Measurements from ENCODE around the gene HHATL. TPM values are rescaled to one million over a fixed set of nuclear protein-coding genes. Genes with fewer than 3 reads are reported as not detected.

Gene HHATL
- total RNA-seq, 2 experiments from 2014 or later, result not detected

DNA sequence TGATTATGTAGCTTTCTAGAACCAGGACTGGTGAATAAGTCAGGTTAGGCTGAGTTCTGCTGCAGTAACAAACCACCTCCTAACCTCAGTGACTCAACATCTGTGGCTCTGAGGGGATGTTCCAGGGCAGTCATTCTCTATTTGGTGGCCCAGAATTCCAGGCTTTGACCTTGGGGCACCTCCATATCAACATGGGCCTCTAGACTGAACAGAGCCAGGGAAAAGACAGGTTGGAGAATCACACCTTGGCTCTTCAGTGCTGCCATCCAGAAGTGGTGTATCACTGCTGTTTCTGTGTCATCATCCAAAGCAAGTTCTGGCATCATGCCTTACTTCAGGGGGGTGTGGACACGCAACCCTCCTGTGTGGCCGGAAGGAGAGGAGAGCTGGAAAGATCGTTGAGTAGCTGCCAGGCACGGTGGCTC, 33.8 kb downstream of the HHATL start:
- no peak for ATAC-seq (ENCODE audit: low read depth)
- H3K4me3 Mint-ChIP-seq, result no peak overlapping the region
- H3K9me3 Mint-ChIP-seq, result peaks cover 1% of the 10 kb centered on the region
- no peak for DNase-seq
- peaks cover under 1% of the 10 kb centered on the region for H3K27me3 Mint-ChIP-seq
- no peaks in the 10 kb centered on the region for H3K36me3 Mint-ChIP-seq
- H3K4me1 Mint-ChIP-seq, result no peaks in the 10 kb centered on the region
- no peak overlapping the region for H3K27ac Mint-ChIP-seq
- POLR2A ChIA-PET, result no interaction called here

DNA sequence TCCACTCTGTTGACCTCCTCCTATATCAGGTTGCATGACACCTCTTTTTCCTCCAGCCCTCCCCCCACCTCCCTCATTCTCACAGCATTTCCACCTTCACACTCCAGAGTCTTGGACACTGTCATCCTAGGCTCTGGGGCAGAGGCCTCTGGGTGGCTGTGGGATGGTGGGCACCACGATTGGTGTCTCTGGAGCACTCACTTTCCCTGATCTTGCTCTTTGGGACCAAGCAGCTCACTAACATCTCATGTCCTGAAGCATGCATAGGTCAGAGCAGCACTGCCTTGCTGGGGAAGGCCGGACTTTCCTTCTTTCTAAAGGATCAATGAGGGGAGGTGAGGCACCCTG, 34.2 kb downstream of the HHATL start:
- POLR2A ChIA-PET, result no interaction called here
- no peak overlapping the region for H3K27ac Mint-ChIP-seq
- ATAC-seq (ENCODE audit: low read depth), result no peak
- no peaks in the 10 kb centered on the region for H3K27me3 Mint-ChIP-seq
- no peaks in the 10 kb centered on the region for H3K4me1 Mint-ChIP-seq
- H3K4me3 Mint-ChIP-seq, result no peak overlapping the region
- no peak for DNase-seq
- peaks cover 1% of the 10 kb centered on the region for H3K9me3 Mint-ChIP-seq
- H3K36me3 Mint-ChIP-seq, result no peaks in the 10 kb centered on the region

DNA sequence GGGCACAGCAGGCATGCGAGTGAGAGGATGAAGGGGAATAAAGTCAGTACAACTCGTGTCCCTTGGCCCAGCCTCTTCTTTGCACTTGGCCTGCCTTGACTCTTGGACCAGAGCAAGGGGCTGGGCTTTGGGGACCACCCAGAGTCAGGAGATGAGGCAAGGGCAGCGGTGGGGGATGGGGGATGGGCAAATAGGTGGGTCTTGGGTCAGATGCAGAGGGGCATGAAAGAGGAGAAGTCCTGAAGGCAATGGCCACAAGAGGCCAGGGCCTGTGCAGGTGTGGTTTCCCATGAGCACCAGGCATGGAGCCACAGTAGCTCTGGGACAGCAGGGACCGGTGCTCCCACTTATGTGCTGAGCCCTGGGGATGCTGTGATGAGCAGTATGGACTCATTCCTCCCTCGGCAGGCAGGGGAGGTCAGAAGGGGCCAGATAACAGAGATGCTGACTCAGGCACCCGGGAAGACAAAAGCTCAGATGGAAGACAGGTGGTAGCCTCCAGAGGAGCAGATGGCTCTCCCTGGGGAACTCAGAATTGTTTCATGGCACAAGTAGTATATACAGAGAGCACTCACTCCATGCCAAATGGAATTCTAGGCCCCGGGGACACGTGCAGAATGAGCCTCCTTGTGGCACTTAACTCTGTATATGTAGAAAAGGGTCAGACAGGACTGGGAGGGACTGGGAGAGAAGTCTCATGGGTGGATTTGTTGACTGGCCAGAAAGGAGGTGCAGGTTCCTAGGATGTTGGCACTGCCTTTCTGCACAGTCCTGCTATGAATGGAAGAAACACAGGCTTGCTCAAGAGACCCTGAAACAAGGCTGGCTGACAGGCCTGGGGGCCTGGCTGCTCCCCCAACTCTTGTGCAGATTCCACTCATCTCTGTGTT, 34.8 kb downstream of the HHATL start:
- H3K27me3 Mint-ChIP-seq, result no peaks in the 10 kb centered on the region
- H3K27ac Mint-ChIP-seq, result no peak overlapping the region
- no peaks in the 10 kb centered on the region for H3K36me3 Mint-ChIP-seq
- DNase-seq (no peak), ATAC-seq (ENCODE audit: low read depth) (no peak)
- POLR2A ChIA-PET, result no interaction called here
- H3K4me3 Mint-ChIP-seq, result no peak overlapping the region
- peaks cover 1% of the 10 kb centered on the region for H3K9me3 Mint-ChIP-seq
- no peaks in the 10 kb centered on the region for H3K4me1 Mint-ChIP-seq

DNA sequence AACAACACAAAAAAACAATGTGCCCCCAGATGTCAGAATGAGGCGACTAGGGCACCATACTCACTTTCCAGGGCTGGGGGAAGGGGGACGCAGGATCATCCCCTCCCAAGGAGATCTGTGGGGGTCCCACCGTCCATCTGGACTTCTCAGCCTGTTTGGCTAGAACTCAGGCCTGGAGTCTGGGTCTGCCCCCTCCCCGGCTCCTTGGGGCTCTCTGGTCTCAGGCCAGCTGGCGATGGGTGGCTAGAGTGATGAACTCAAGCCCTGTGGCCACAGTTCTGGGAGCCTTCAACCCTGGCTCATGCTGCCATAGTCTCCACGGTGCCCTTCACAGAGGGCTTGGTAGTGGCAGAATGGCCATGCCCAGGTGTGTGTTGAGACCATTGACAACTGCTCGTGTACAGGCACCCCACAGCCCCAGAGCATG, 35.5 kb downstream of the HHATL start:
- ATAC-seq (ENCODE audit: low read depth) (no peak), DNase-seq (no peak)
- peaks cover 1% of the 10 kb centered on the region for H3K9me3 Mint-ChIP-seq
- POLR2A ChIA-PET, result no interaction called here
- H3K27ac Mint-ChIP-seq, result no peak overlapping the region
- H3K4me1 Mint-ChIP-seq, result no peaks in the 10 kb centered on the region
- H3K4me3 Mint-ChIP-seq, result no peak overlapping the region
- H3K36me3 Mint-ChIP-seq, result no peaks in the 10 kb centered on the region
- no peaks in the 10 kb centered on the region for H3K27me3 Mint-ChIP-seq

DNA sequence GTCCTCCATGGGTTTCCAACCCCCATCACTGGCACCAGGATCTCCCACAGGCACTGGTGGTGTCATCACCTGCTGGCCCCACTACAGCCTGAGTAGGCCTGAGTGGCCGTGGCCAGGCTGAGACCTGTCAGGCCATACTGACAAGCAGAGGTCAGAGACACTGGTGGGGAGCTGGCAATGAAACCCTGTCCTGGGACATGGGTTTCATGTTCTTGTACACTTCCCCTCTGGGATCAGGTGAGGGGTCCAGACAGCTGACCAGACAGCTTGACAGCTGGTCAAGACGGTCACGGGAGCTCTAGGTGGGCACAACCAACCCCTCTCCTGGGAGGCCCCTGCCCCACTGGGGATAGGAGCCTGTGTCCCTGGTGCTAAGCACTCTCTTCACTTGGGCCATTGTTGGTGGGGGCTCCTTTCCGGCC, 36.0 kb downstream of the HHATL start:
- no peak for ATAC-seq (ENCODE audit: low read depth)
- no peak overlapping the region for H3K27ac Mint-ChIP-seq
- H3K9me3 Mint-ChIP-seq, result peaks cover 1% of the 10 kb centered on the region
- no peak overlapping the region for H3K4me3 Mint-ChIP-seq
- H3K27me3 Mint-ChIP-seq, result no peaks in the 10 kb centered on the region
- POLR2A ChIA-PET, result no interaction called here
- H3K4me1 Mint-ChIP-seq, result no peaks in the 10 kb centered on the region
- no peak for DNase-seq
- H3K36me3 Mint-ChIP-seq, result no peaks in the 10 kb centered on the region

DNA sequence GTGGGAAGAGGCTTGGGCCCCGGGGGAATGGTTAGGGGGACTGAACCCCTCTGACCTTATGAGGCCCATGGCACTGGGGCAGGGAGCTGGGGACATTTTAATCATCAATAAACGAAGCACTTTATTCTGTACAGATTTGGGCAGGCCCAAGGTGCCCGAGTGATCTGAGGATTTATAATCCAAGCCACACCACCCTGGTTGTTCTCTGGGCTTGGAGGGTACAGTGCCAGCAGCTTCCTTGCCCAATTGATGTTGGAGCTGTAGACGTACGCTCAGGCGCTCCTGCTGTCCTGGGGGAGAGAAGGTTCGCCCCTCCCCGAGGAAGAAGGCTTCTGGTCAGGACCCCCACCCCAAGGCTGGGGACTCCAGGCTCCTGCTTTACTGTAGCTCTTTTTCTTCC, 36.6 kb downstream of the HHATL start:
- no peak overlapping the region for H3K27ac Mint-ChIP-seq
- no peaks in the 10 kb centered on the region for H3K4me1 Mint-ChIP-seq
- DNase-seq (no peak), ATAC-seq (ENCODE audit: low read depth) (no peak)
- POLR2A ChIA-PET, result no interaction called here
- H3K27me3 Mint-ChIP-seq, result no peaks in the 10 kb centered on the region
- no peak overlapping the region for H3K4me3 Mint-ChIP-seq
- H3K36me3 Mint-ChIP-seq, result no peaks in the 10 kb centered on the region
- peaks cover 1% of the 10 kb centered on the region for H3K9me3 Mint-ChIP-seq

DNA sequence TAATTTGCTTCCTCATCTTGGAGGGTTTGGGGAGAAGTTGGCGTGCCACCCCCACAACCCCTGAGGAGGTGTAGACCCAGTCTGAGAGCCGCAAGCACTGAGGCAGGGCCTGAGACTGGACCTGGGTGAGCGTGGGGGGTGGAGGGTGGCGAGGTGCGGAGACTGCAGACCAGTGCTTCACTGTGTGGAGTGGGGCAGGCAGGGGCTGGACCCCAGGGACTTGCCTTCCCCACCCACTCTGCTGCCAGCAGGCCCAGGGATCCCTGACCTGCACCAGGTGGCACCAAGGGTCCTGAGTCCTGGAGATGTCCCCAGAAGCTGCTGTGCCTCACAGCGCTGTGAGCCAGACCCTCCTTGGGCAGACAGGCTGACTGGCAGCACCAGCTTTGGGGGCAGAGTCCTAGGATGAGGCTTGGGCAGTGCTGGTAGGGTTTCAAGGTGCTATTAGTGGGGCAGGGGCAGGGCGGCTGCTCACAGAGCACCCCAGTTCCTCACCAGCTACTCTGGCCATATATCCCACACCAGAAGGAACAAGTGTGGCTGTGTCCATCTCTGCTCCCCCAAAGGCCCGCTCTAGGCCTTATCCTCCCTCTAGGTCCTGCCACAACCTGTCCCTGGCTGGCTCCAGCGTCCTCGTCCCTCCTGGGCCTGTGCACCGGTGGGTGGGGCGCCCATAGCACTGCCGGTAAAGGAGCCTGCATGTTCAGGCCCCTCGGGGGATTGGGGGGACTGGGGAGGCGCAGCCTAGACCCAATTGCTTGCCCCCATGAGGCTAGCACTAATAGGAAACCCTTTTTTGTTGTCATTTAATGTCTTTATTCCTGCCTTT, 37.3 kb downstream of the HHATL start:
- Mint-ChIP-seq H3K36me3 (no peaks in the 10 kb centered on the region), H3K4me1 (no peaks in the 10 kb centered on the region), H3K4me3 (no peak overlapping the region), H3K9me3 (peaks cover 1% of the 10 kb centered on the region), H3K27me3 (no peaks in the 10 kb centered on the region), H3K27ac (no peak overlapping the region)
- POLR2A ChIA-PET, result no interaction called here
- DNase-seq, result no peak
- ATAC-seq (ENCODE audit: low read depth), result no peak

DNA sequence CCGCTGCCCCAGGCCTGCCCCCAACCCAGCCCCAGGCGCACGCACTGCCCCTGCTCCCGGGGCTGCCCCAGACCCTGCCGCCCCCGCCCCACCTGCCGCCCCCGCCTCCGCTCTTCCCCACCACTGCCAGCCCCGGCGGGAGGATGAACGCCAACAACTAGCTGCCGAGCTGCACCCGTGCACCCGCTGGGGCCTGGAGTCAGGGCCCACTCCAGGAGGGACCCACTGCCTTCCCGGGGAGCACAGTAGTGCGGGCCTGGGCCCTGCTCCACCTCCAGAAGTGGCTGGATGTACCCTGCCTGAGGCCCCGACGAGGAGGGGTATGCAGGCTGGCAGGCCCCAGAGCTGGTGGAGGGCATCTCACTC, 38.2 kb downstream of the HHATL start:
- Mint-ChIP-seq H3K27me3 (no peaks in the 10 kb centered on the region), H3K27ac (no peak overlapping the region), H3K4me3 (no peak overlapping the region), H3K4me1 (no peaks in the 10 kb centered on the region), H3K9me3 (peaks cover 1% of the 10 kb centered on the region), H3K36me3 (no peaks in the 10 kb centered on the region)
- DNase-seq (no peak), ATAC-seq (ENCODE audit: low read depth) (no peak)
- POLR2A ChIA-PET, result no interaction called here

DNA sequence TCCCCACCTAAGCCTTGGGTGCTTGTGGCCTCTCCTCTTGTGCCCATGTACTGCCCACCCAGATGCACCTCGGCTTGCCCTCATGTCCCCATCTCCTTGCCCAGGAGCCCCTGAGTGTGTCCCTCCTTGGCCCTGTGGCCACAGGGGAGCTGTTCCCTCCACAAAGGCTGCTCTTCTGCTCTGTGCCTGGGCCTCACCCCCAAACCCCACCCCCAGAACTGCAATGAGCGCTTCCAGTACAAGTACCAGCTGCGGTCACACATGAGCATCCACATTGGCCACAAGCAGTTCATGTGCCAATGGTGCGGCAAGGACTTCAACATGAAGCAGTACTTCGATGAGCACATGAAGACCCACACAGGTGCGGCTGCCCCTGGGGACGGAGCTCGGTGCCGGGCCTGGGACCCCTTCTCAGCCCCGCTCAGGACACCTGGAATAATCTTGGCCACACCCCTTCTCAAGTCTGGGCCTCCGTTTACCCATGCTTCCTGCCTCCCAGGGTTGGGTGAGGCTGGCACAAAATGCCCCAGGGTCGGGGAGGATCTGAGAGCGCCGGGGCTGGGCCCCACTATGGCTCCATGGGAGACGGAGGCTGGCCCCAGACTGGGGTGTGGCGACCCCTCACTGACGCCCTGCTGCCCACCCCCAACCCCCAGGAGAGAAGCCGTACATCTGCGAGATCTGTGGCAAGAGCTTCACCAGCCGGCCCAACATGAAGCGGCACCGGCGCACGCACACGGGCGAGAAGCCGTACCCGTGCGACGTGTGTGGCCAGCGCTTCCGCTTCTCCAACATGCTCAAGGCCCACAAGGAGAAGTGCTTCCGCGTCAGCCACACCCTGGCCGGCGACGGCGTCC, 38.8 kb downstream of the HHATL start:
- no peak overlapping the region for H3K27ac Mint-ChIP-seq
- POLR2A ChIA-PET, result no interaction called here
- H3K4me3 Mint-ChIP-seq, result no peak overlapping the region
- ATAC-seq (ENCODE audit: low read depth) (no peak), DNase-seq (no peak)
- H3K4me1 Mint-ChIP-seq, result no peaks in the 10 kb centered on the region
- no peaks in the 10 kb centered on the region for H3K27me3 Mint-ChIP-seq
- H3K36me3 Mint-ChIP-seq, result no peaks in the 10 kb centered on the region
- H3K9me3 Mint-ChIP-seq, result no peaks in the 10 kb centered on the region

DNA sequence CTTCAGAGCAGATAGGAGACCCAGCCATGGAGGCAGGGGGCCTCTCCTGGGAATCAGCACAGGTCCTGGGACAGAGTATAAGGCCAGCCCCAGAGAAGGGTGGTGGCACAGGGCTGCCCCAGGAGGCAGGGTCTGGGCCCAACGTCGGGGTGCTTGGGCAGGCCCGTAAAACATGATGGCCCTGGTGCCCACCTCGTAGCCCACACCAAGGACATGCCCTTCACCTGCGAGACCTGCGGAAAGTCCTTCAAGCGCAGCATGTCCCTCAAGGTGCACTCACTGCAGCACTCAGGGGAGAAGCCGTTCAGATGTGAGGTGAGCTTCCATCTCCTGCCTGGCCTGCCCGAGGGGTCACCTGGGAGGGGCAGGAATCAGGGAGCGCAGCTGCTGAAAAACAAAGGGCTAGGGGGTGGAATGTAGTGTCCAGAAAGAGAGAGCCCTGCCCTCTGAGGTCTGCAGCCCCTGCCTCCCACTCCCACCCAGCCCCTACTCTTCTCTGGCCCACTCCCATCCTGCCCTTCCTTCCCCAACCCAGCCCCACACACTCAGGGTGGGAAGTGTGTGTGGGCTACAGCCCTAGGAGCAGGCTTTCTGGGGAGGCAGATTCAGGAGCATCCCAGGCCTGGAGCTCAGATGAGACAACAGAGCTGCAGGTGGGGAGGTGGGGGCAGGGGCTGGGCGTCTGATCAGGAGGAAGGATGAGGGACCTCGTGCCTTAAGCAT, 39.6 kb downstream of the HHATL start:
- Mint-ChIP-seq H3K27me3 (no peaks in the 10 kb centered on the region), H3K9me3 (no peaks in the 10 kb centered on the region), H3K36me3 (no peaks in the 10 kb centered on the region), H3K4me1 (no peaks in the 10 kb centered on the region), H3K4me3 (no peak overlapping the region), H3K27ac (no peak overlapping the region)
- no peak for DNase-seq
- POLR2A ChIA-PET, result interaction anchor here (1.3 kb wide), 1 partner anchor 63 kb away, joined by 3 read pairs; the partner anchor contains the start of gene NKTR
- ATAC-seq (ENCODE audit: low read depth), result no peak

DNA sequence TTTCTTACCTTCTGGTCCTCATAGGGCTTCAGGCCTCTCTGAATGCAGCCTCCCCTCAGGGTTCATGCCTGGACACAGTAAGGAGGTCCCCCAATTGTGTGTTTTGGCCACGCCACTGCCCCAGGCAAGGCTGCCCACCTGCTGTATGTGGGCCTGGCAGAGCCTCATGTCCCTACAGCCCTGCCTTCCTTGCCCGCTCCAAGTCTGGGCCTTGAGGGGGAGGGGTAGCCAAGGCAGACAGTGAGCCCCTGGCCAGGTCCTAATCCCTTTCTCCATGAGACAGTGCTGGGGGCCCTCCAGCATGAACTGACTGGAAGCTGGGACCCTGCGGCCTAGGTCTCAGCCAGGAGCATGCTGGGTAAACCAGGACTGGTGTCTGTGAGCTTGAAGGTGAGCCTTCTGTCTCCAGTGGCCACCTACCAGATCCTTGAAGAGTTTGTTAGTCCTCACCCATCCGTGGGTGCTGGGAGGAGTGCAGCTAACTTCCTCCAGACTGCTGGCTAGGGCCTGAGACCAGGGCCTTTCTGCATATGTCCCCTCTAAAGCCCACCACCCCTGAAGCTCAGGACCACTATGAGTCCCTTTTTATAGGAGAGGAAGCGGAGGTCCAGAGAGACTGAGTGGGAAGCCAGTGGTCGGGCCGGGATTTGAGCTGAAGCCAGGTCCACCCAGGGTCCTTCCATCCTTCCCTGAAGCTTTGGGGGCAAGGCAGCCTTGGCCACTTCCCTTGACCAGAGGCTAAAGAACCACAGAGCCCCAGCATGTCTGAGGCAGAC, 40.4 kb downstream of the HHATL start:
- POLR2A ChIA-PET, result interaction anchor here (1.3 kb wide), 1 partner anchor 62 kb away, joined by 3 read pairs; the partner anchor contains the start of gene NKTR
- Mint-ChIP-seq H3K4me1 (no peaks in the 10 kb centered on the region), H3K4me3 (no peak overlapping the region), H3K27me3 (no peaks in the 10 kb centered on the region), H3K27ac (no peak overlapping the region), H3K36me3 (no peaks in the 10 kb centered on the region), H3K9me3 (no peaks in the 10 kb centered on the region)
- ATAC-seq (ENCODE audit: low read depth), result no peak
- DNase-seq, result no peak

DNA sequence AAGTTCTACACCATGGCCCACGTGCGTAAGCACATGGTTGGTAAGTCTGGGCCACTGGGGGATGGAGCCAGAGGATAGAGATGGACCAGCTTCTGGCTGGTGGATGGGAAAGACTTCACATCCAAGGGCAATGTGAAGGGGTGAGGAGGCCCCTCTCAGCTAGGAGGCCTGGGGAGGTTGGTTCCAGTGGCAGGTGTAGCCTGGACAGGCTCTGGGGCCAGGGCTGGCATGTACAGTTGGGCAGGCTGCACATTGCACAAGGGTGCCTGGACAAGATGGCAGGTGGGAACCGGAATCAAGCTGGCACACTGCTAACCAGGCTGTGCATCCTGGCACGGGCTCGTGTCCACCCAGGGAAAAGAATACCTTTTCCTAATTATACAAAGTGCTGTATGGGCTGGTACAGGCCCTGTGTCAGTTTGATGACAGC, 41.0 kb downstream of the HHATL start:
- POLR2A ChIA-PET, result interaction anchor here (1.3 kb wide), 1 partner anchor 61 kb away, joined by 3 read pairs; the partner anchor contains the start of gene NKTR
- H3K27ac Mint-ChIP-seq, result no peak overlapping the region

More for the DNA sequence above, 41.0 kb downstream of the HHATL start:
- Mint-ChIP-seq H3K4me1 (no peaks in the 10 kb centered on the region), H3K9me3 (no peaks in the 10 kb centered on the region), H3K4me3 (no peak overlapping the region), H3K36me3 (no peaks in the 10 kb centered on the region), H3K27me3 (no peaks in the 10 kb centered on the region)
- DNase-seq, result no peak
- ATAC-seq (ENCODE audit: low read depth), result no peak

Measured in activated naive CD8-positive, alpha-beta T cell treated with anti-CD3 and anti-CD28 coated beads, Interleukin-2, amount 10 ng/mL, durations not matched to agents 7 days and 5 days (primary cell).